ENCODE data around the gene C22orf42.
"Not testable (repeated sequence)": the region's sequence is repeated elsewhere in the genome, so short reads cannot be mapped to it uniquely, and the experiment has no call there.

DNA sequence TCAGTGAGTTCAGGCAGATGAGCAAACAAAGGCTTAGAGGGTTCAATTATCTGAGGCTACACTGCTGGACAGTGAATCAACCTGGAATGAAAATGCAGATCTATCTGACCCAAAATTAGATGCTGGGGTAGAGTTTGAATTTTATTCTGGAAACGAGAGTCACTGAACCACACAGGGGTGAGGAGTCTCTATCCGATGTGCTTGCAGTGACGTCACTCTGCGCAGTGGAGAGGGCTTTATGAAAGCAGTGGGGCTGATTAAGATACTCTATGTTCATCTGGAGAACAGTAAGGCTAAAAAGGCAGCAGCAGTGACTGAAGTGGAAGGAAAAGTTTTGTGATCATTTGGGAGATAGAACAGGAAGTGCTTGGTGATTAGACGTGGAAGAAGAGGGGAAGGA lies 1.3 kb upstream of the C22orf42 start:
- not testable (repeated sequence) for TF ChIP-seq POLR2A (IDR thresholded peaks at IDR 0.05)
- TF ChIP-seq, protein P1, sequence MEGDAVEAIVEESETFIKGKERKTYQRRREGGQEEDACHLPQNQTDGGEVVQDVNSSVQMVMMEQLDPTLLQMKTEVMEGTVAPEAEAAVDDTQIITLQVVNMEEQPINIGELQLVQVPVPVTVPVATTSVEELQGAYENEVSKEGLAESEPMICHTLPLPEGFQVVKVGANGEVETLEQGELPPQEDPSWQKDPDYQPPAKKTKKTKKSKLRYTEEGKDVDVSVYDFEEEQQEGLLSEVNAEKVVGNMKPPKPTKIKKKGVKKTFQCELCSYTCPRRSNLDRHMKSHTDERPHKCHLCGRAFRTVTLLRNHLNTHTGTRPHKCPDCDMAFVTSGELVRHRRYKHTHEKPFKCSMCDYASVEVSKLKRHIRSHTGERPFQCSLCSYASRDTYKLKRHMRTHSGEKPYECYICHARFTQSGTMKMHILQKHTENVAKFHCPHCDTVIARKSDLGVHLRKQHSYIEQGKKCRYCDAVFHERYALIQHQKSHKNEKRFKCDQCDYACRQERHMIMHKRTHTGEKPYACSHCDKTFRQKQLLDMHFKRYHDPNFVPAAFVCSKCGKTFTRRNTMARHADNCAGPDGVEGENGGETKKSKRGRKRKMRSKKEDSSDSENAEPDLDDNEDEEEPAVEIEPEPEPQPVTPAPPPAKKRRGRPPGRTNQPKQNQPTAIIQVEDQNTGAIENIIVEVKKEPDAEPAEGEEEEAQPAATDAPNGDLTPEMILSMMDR (IDR thresholded peaks at IDR 0.05), result not testable (repeated sequence)

Measured in adrenal gland (tissue), 5 donors.